Activated CD8-positive, alpha-beta T cell treated with anti-CD3 and anti-CD28 coated beads for 36 hours (primary cell): ENCODE data around the gene SPAG16. TPM values are rescaled to one million over a fixed set of nuclear protein-coding genes. Genes with fewer than 3 reads are reported as not detected.

ENCODE experiments used
- ATAC-seq: fragments of 200-7000 bp; cut with Tn5 transposase; one replicate; pipeline ENCODE4 v1.10.0; 2021; ENCODE audit warnings: mild to moderate bottlenecking, moderate library complexity
- CTCF ChIA-PET: fragments of 350-600 bp; sonication (Branson Sonifier 250); formaldehyde crosslinking; loops from one replicate; lab custom pipeline; 2021; ENCODE audit warnings: antibody characterized with exemption; lab: Charles Lee
- POLR2A ChIA-PET: fragments of 350-600 bp; sonication (Branson Sonifier 250); formaldehyde crosslinking; loops from one replicate; lab custom pipeline; 2021; ENCODE audit warnings: antibody characterized with exemption; lab: Charles Lee
- DNase-seq: peaks from one replicate; pipeline ENCODE4 v3.0.0-alpha.2; 2020
- H3K27ac Mint-ChIP-seq: one replicate; pipeline ENCODE4 v1.8.0; 2021; ENCODE audit warnings: mild to moderate bottlenecking, mixed read lengths
- H3K27me3 Mint-ChIP-seq: one replicate; pipeline ENCODE4 v1.8.0; 2021; ENCODE audit warnings: mixed read lengths
- H3K36me3 Mint-ChIP-seq: one replicate; pipeline ENCODE4 v1.8.0; 2021; ENCODE audit warnings: low read depth, mixed read lengths
- H3K4me1 Mint-ChIP-seq: one replicate; pipeline ENCODE4 v1.8.0; 2021; ENCODE audit warnings: low read depth, mixed read lengths
- H3K4me3 Mint-ChIP-seq: one replicate; pipeline ENCODE4 v1.8.0; 2021; ENCODE audit warnings: mild to moderate bottlenecking, moderate library complexity, mixed read lengths
- H3K9me3 Mint-ChIP-seq: one replicate; pipeline ENCODE4 v1.8.0; 2021; ENCODE audit warnings: mixed read lengths
- CTCF ChIP-seq: fragments of 200-600 bp; IDR thresholded peaks from one replicate; pipeline ENCODE4 v1.8.0; 2022; ENCODE audit warnings: antibody characterized with exemption, mild to moderate bottlenecking
- intact Hi-C: fragments of 100-400 bp; cut with micrococcal nuclease; formaldehyde crosslinking; loops from one replicate; pipeline ENCODE4 v1.10.0; 2022
- total RNA-seq, 2 experiments: library from RNA; stranded (reverse); gene quantifications; one replicate each; pipeline ENCODE4 v1.2.3, GENCODE V29; 2021

SPAG16 gene
- total RNA-seq, 2 experiments from 2014 or later: 9.4 to 11.7 TPM

- H3K36me3 Mint-ChIP-seq: no peaks in the 10 kb centered on the region
- no peaks in the 10 kb centered on the region for H3K27me3 Mint-ChIP-seq
- ChIA-PET CTCF (no interaction called here), POLR2A (no interaction called here)
- intact Hi-C loops: no loop called here
- DNase-seq (no peak), ATAC-seq (no peak)
- TF ChIP-seq CTCF: no peak
- no peaks in the 10 kb centered on the region for H3K9me3 Mint-ChIP-seq
- H3K27ac Mint-ChIP-seq: no peak overlapping the region
- H3K4me1 Mint-ChIP-seq: no peaks in the 10 kb centered on the region
- no peak overlapping the region for H3K4me3 Mint-ChIP-seq
Measured at GRCh38 chr2:214139630-214140284, 855.5 kb downstream of the SPAG16 start.

- H3K4me3 Mint-ChIP-seq: no peak overlapping the region
- CTCF ChIA-PET: no interaction called here
Measured at GRCh38 chr2:214156971-214157370, 872.7 kb downstream of the SPAG16 start.

GRCh38 chr2:214158851-214159250 is 874.6 kb downstream of the SPAG16 start:
- no peaks in the 10 kb centered on the region for H3K36me3 Mint-ChIP-seq
- ChIA-PET CTCF (no interaction called here), POLR2A (no interaction called here)

More at GRCh38 chr2:214156971-214157370, 872.7 kb downstream of the SPAG16 start:
- Mint-ChIP-seq H3K9me3 (no peaks in the 10 kb centered on the region), H3K36me3 (no peaks in the 10 kb centered on the region), H3K4me1 (no peaks in the 10 kb centered on the region), H3K27ac (no peak overlapping the region), H3K27me3 (no peaks in the 10 kb centered on the region)
- DNase-seq: no peak
- no peak for ATAC-seq
- POLR2A ChIA-PET: no interaction called here
- intact Hi-C loops: no loop called here
- no peak for TF ChIP-seq CTCF

GRCh38 chr2:214169281-214169680 is 885.0 kb downstream of the SPAG16 start:
- POLR2A ChIA-PET: no interaction called here
- no peak for DNase-seq
- intact Hi-C loops: no loop called here

More at GRCh38 chr2:214158851-214159250, 874.6 kb downstream of the SPAG16 start:
- intact Hi-C loops: no loop called here
- Mint-ChIP-seq H3K4me1 (no peaks in the 10 kb centered on the region), H3K27ac (no peak overlapping the region), H3K4me3 (no peak overlapping the region), H3K27me3 (no peaks in the 10 kb centered on the region), H3K9me3 (no peaks in the 10 kb centered on the region)
- no peak for TF ChIP-seq CTCF
- DNase-seq: no peak
- no peak for ATAC-seq

More at GRCh38 chr2:214169281-214169680, 885.0 kb downstream of the SPAG16 start:
- Mint-ChIP-seq H3K9me3 (no peaks in the 10 kb centered on the region), H3K36me3 (no peaks in the 10 kb centered on the region), H3K4me1 (no peaks in the 10 kb centered on the region), H3K27me3 (no peaks in the 10 kb centered on the region), H3K27ac (no peak overlapping the region), H3K4me3 (no peak overlapping the region)
- CTCF ChIA-PET: no interaction called here
- ATAC-seq: no peak
- TF ChIP-seq CTCF: no peak
